GM23338 (cell line): ENCODE measurements around the gene TMEM63A. TPM values are rescaled to one million over a fixed set of nuclear protein-coding genes. Genes with fewer than 3 reads are reported as not detected.

Source experiments
- ATAC-seq: fragments of 200-7000 bp; cut with Tn5 transposase; 3 replicates; pipeline ENCODE4 v1.9.1; 2020
- DNase-seq: peaks from one replicate; pipeline ENCODE4 v3.0.0-alpha.2; 2015; ENCODE audit warnings: low spot score
- H2AFZ ChIP-seq: fragments of 200-600 bp; sonication (generic); 2 replicates; pipeline ENCODE4 v1.8.0; 2016; ENCODE audit warnings: antibody characterized with exemption, mild to moderate bottlenecking, moderate library complexity
- H3F3A ChIP-seq: fragments of 200-600 bp; sonication (generic); replicated peaks from 2 replicates; pipeline ENCODE4 v1.8.0; 2017; ENCODE audit warnings: antibody characterized with exemption, mixed run types, low read depth
- H3K27ac ChIP-seq: fragments of 200-600 bp; sonication (generic); 2 replicates; pipeline ENCODE4 v1.6.1; 2016; ENCODE audit warnings: low read depth
- H3K27me3 ChIP-seq: fragments of 200-600 bp; sonication (generic); 2 replicates; pipeline ENCODE4 v1.8.0; 2016; ENCODE audit warnings: mild to moderate bottlenecking, mixed run types, moderate library complexity; ENCODE audit not compliant: insufficient read depth
- H3K36me3 ChIP-seq: fragments of 200-600 bp; sonication (generic); 2 replicates; pipeline ENCODE4 v1.8.0; 2016; ENCODE audit warnings: mild to moderate bottlenecking; ENCODE audit not compliant: insufficient read depth
- H3K4me1 ChIP-seq: fragments of 200-600 bp; sonication (generic); 2 replicates; pipeline ENCODE4 v1.8.0; 2016; ENCODE audit warnings: mild to moderate bottlenecking, moderate library complexity; ENCODE audit not compliant: insufficient read depth
- H3K4me2 ChIP-seq: fragments of 200-600 bp; sonication (generic); 2 replicates; pipeline ENCODE4 v1.7.1; 2017; ENCODE audit warnings: mixed run types
- H3K4me3 ChIP-seq: fragments of 200-600 bp; sonication (generic); 2 replicates; pipeline ENCODE4 v1.6.1; 2016; ENCODE audit warnings: mixed run types
- H3K79me2 ChIP-seq: fragments of 200-600 bp; sonication (generic); replicated peaks from 2 replicates; pipeline ENCODE4 v1.8.0; 2017; ENCODE audit warnings: mild to moderate bottlenecking; ENCODE audit not compliant: insufficient read depth
- H3K9me2 ChIP-seq: fragments of 200-600 bp; sonication (generic); 2 replicates; pipeline ENCODE4 v1.8.0; 2017; ENCODE audit not compliant: insufficient read depth
- H4K20me1 ChIP-seq: fragments of 200-600 bp; sonication (generic); replicated peaks from 2 replicates; pipeline ENCODE4 v1.8.0; 2017; ENCODE audit warnings: mild to moderate bottlenecking; ENCODE audit not compliant: insufficient read depth
- H3K27ac Mint-ChIP-seq: 2 replicates; pipeline ENCODE4 v1.8.0; 2020; ENCODE audit warnings: inconsistent platforms, mild to moderate bottlenecking, moderate library complexity, mixed read lengths
- H3K27me3 Mint-ChIP-seq: 3 replicates; pipeline ENCODE4 v1.8.0; 2022; ENCODE audit warnings: low read depth, mild to moderate bottlenecking, moderate library complexity, mixed read lengths, inconsistent platforms; ENCODE audit not compliant: insufficient read depth, poor library complexity
- H3K36me3 Mint-ChIP-seq: 3 replicates; pipeline ENCODE4 v1.8.0; 2021; ENCODE audit warnings: low read depth, mild to moderate bottlenecking, inconsistent platforms, moderate library complexity, mixed read lengths
- H3K4me1 Mint-ChIP-seq: 3 replicates; pipeline ENCODE4 v1.8.0; 2020; ENCODE audit warnings: mild to moderate bottlenecking, inconsistent platforms, mixed read lengths
- H3K4me3 Mint-ChIP-seq: 3 replicates; pipeline ENCODE4 v1.8.0; 2021; ENCODE audit warnings: moderate library complexity, mild to moderate bottlenecking, inconsistent platforms, mixed read lengths
- H3K9me3 Mint-ChIP-seq: 3 replicates; pipeline ENCODE4 v1.8.0; 2020; ENCODE audit warnings: moderate library complexity, mild to moderate bottlenecking, inconsistent platforms, mixed read lengths
- CTCF ChIP-seq, 2 experiments: fragments of 200-600 bp in 1 of 2; sonication (generic) in 1 of 2; conservative IDR thresholded peaks; 2 replicates each; pipeline versions ENCODE4 v1.5.1 to v1.6.1; 2016 to 2017; ENCODE audit warnings: antibody characterized with exemption in 2 of 2, low read depth in 2 of 2, mild to moderate bottlenecking in 2 of 2, moderate library complexity in 1 of 2
- EZH2 ChIP-seq: fragments of 200-600 bp; sonication (generic); IDR thresholded peaks from one replicate; pipeline ENCODE4 v1.8.0; 2017; ENCODE audit warnings: antibody characterized with exemption, mild to moderate bottlenecking, low read depth; ENCODE audit not compliant: unreplicated experiment
- POLR2AphosphoS5 ChIP-seq: IDR thresholded peaks from 2 replicates; pipeline ENCODE4 v1.6.1; 2016; ENCODE audit warnings: antibody characterized with exemption, low read depth
- STAT1 ChIP-seq: IDR thresholded peaks from one replicate; pipeline ENCODE4 v1.6.1; 2016; ENCODE audit warnings: antibody characterized with exemption; ENCODE audit not compliant: unreplicated experiment
- ZNF114 ChIP-seq: fragments of 250-450 bp; sonication (Bioruptor Pico); IDR thresholded peaks from 2 replicates; pipeline ENCODE4 v1.5.0; 2020; ENCODE audit warnings: mild to moderate bottlenecking, moderate library complexity
- ZNF331 ChIP-seq: fragments of 250-450 bp; sonication (Bioruptor Pico); IDR thresholded peaks from 2 replicates; pipeline ENCODE4 v1.5.0; 2020; ENCODE audit warnings: low read depth, mild to moderate bottlenecking, moderate library complexity
- ZNF462 ChIP-seq: fragments of 250-450 bp; sonication (Bioruptor Pico); IDR thresholded peaks from 2 replicates; pipeline ENCODE4 v1.5.0; 2020; ENCODE audit warnings: mild to moderate bottlenecking, moderate library complexity
- polyA plus RNA-seq: library from polyadenylated mRNA; unstranded; fragments of >200 nt; fragmentation: Nextera tagmentation; extraction: Ambion mirVana; gene quantifications from 2 replicates; pipeline ENCODE4 v1.2.1, GENCODE V29; 2016
- total RNA-seq: library from RNA; depleted of rRNA; stranded (reverse); fragments of >200 nt; shearing (Covaris generic); gene quantifications from 2 replicates; pipeline ENCODE4 v1.2.3, GENCODE V29; 2014

Gene TMEM63A
- total and polyA plus RNA-seq, 2 experiments from 2014 or later: 31.7 to 76.9 TPM

DNA sequence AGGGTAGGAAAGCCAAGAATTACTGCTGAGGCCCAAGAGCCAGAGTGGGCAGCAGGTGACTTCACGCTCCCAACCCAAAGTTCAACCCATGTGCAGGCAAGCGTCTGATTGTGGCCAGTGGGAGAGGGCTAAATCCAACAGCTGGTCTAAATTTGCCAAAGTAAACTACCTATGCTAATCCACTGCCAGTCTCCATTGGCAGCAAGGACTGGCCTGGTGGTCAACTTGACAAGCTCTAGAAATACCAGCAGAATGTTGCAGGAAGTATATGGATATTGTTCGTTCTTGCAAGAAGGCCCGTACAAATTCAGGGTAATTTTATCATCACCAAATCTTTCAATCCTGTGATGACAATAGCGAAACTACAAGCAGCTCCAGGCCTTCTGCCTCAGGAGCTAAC lies 1.5 kb downstream of the TMEM63A start (continued):
- no peak for TF ChIP-seq ZNF462 (CRISPR knock-in tag)
- no peak for TF ChIP-seq ZNF331 (CRISPR knock-in tag)
- TF ChIP-seq CTCF (conservative IDR thresholded peaks at IDR 0.05; ENCODE audit: low read depth in 2 of 2): no peak
- TF ChIP-seq EZH2: no peak

DNA sequence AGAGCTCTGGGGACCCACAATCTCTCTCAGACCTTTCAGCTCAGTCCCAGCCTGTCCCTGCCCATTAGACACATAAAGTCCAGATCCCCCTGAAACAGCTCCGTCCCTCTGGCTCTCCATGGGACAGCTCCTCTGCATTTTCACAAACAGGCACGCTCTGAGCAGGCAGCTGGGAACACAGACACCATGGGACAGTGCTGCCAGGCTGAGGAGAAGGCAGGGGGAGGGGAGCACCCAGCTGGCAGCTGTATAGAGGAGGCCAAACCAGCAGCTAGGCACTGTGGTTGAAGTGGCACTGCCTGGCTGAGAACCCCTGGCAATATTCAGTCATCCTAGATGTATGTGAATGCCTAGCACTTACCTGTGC lies 2.0 kb downstream of the TMEM63A start:
- H3K4me1 Mint-ChIP-seq: peaks cover 47% of the 10 kb centered on the region
- H3K4me3 Mint-ChIP-seq: peak overlapping the region; percentile 84; the same call in 2 of the 3 replicates
- no peak for DNase-seq
- peaks cover 27% of the 10 kb centered on the region for H3K27me3 Mint-ChIP-seq
- TF ChIP-seq STAT1 (no peak), ZNF114 (CRISPR knock-in tag) (no peak), ZNF331 (CRISPR knock-in tag) (no peak), ZNF462 (CRISPR knock-in tag) (no peak), POLR2AphosphoS5 (no peak)
- no peak for ATAC-seq
- no peak overlapping the region for H3K27ac Mint-ChIP-seq
- no peaks in the 10 kb centered on the region for H3K9me3 Mint-ChIP-seq
- H3K4me1 ChIP-seq: peaks cover 31% of the 10 kb centered on the region
- peak overlapping the region; percentile 96 for H3K4me2 ChIP-seq
- H2AFZ ChIP-seq: no peak overlapping the region
- peaks cover 30% of the 10 kb centered on the region for H3K36me3 Mint-ChIP-seq
- H3K79me2 ChIP-seq: peaks cover 63% of the 10 kb centered on the region
- H3K27me3 ChIP-seq: no peaks in the 10 kb centered on the region
- 0 out of 2 replicates have a peak, but pooled peaks cover 8% of the 10 kb centered on the region for H3F3A ChIP-seq
- peaks cover 14% of the 10 kb centered on the region; the same call in 1 of the 2 replicates for H3K36me3 ChIP-seq
- peaks cover 11% of the 10 kb centered on the region for H4K20me1 ChIP-seq
- H3K9me2 ChIP-seq: no peaks in the 10 kb centered on the region
- H3K4me3 ChIP-seq: peak overlapping the region; percentile 94
- no peak overlapping the region for H3K27ac ChIP-seq
